AG09319 (cell line): ENCODE measurements around the gene LMX1B.

ENCODE experiments used
- DNase-seq: peaks from one replicate; pipeline ENCODE4 v3.0.0-alpha.2; 2010; ENCODE audit warnings: low read depth; ENCODE audit errors: extremely low read depth
- CTCF ChIP-seq: IDR thresholded peaks from 2 replicates; pipeline ENCODE4 v1.5.1; 2011; ENCODE audit warnings: low read depth, mild to moderate bottlenecking, inconsistent platforms, low read length, moderate library complexity

Gene LMX1B

DNA sequence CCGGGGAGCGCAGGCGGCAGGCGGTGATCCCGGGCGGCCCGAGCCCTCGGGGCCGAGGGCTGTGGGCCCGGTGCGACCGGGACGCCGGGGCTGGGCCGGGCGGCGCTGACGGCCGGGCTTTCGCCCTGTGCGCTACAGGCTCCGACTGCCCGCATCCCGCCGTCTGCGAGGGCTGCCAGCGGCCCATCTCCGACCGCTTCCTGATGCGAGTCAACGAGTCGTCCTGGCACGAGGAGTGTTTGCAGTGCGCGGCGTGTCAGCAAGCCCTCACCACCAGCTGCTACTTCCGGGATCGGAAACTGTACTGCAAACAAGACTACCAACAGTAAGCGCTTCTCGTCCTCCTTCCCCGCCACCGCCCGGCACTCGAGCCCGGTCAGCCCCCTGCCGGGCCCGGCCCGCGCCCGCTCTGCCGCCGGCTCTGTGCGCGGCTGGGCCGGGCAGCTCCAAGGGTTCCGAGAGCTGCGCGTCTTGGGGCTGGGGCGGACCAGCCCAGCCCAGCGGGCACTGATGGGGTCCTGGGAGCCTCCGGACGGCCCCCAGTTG, 1.6 kb downstream of the LMX1B start:
- DNase-seq: no peak
- no peak for TF ChIP-seq CTCF

DNA sequence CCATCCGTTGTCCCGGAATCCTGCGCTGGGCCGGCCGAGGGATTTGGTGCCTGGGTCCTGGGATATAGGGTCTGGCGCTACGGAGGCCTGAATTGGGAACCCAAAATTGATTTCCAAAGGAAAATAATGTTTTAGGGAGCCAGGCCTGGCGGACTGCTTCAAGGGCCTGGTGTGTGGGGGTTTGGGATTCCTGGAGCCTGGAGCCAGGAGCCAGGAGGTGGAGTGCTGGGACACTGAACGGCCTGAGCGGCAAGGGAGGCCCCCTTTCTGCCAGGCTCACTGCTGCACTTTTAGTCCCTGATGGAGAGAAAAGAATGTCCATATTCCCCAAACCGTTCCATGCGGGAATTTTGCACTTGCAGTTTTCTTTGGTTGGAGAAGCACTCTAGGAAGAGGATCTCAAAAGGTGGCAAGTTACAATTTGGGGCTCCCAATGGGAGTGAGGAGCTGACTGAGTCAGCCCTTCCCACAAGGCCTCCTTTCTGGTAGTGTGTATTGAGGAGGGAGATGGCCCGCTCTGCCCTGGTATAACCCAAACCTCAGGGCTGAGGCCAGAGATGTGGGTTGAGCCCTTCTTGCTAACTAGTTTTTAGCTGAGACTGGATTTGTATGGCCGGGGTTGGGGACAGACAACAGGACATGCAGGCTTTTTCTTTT, 2.2 kb downstream of the LMX1B start:
- no peak for DNase-seq
- TF ChIP-seq CTCF: no peak

- DNase-seq: no peak
- TF ChIP-seq CTCF: no peak
Observed at GRCh38 chr9:126616521-126616976, 2.8 kb downstream of the LMX1B start.

- DNase-seq: no peak
- no peak for TF ChIP-seq CTCF
Observed at GRCh38 chr9:126617003-126617822, 3.5 kb downstream of the LMX1B start.

DNA sequence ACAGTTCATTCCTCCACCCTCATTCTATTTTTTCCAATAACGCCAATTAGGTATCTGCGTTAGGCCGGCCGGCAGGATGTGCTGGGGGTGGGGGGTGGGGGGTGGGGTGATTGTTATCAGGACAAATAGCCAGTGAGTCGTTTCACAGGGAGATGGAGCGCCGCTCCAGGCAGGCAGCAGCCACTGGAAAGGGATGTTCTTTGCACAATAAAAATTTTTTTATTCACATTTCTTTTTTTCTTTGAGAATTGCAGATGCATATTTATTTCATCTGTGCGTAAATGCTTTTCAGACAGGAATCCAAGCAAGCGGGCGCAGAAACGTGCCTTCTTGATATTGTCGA, 4.1 kb downstream of the LMX1B start:
- DNase-seq: no peak
- TF ChIP-seq CTCF: no peak

DNA sequence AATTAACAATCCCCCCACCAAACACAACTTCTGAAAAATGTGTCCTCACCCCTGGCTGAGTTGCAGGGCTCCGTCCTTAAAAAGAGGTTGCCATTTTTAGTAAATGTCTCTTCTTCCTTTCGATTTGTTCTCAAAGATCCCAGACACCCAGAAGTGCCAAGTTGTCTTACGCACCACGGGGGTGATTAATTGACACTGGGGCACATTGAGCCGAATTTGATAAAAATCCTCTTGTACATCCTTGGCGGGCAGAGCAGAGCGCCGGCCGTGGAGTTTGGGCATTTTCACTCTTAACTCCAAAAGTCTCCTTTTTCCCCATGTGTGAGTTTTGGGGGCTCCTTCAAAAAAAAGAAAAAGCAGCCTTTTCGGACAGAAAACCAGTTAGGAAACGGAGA, 4.5 kb downstream of the LMX1B start:
- TF ChIP-seq CTCF: no peak

More for the DNA sequence above, 4.5 kb downstream of the LMX1B start:
- no peak for DNase-seq
